Choroid plexus epithelial cell (primary cell): Measurements from ENCODE around the gene UGT1A5.

Experiments
- DNase-seq: peaks from one replicate; pipeline ENCODE4 v3.0.0-alpha.2; 2010; ENCODE audit warnings: low read depth
- H3K4me3 ChIP-seq: 2 replicates; pipeline ENCODE4 v1.5.1; 2011; ENCODE audit warnings: low read depth, mild to moderate bottlenecking, control low read depth, low read length, moderate library complexity
- TF ChIP-seq, protein P1 (sequence below): conservative IDR thresholded peaks from 2 replicates; pipeline ENCODE4 v1.5.1; 2011; ENCODE audit warnings: low read depth, mild to moderate bottlenecking, control low read depth, inconsistent platforms, low read length, moderate library complexity

Gene UGT1A5

DNA sequence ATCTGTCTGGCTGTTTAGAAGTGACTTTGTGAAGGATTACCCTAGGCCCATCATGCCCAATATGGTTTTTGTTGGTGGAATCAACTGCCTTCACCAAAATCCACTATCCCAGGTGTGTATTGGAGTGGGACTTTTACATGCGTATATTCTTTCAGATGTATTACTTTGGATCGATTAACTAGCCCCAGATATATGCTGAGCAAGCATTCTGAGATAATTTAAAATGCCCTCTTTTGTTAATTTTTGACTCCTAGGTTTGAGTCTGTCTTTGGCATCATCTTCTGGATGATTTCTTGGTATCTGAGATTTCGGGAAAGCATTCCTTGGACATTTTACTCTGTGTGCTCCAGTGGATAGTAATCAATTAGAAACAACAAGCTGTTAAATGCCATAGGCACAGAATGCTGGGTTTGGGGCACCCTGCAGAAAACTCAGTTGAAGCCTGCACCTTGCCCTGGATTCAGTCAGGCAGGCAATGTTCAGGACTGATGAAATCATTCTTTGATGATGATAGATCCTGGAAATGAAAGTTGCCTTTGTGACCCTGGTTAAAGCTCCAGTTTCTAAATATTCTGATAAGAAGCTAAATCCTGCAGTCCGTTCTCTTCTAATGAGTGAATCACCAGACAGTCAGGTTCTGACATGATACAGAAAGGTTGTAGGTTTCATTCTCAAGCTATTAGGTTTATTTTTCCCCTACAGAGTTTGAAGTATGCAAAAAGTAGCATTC lies 48.5 kb downstream of the UGT1A5 start:
- DNase-seq, result peak; percentile 48
- H3K4me3 ChIP-seq, result no peak overlapping the region
- TF ChIP-seq, protein P1, sequence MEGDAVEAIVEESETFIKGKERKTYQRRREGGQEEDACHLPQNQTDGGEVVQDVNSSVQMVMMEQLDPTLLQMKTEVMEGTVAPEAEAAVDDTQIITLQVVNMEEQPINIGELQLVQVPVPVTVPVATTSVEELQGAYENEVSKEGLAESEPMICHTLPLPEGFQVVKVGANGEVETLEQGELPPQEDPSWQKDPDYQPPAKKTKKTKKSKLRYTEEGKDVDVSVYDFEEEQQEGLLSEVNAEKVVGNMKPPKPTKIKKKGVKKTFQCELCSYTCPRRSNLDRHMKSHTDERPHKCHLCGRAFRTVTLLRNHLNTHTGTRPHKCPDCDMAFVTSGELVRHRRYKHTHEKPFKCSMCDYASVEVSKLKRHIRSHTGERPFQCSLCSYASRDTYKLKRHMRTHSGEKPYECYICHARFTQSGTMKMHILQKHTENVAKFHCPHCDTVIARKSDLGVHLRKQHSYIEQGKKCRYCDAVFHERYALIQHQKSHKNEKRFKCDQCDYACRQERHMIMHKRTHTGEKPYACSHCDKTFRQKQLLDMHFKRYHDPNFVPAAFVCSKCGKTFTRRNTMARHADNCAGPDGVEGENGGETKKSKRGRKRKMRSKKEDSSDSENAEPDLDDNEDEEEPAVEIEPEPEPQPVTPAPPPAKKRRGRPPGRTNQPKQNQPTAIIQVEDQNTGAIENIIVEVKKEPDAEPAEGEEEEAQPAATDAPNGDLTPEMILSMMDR, result no peak

DNA sequence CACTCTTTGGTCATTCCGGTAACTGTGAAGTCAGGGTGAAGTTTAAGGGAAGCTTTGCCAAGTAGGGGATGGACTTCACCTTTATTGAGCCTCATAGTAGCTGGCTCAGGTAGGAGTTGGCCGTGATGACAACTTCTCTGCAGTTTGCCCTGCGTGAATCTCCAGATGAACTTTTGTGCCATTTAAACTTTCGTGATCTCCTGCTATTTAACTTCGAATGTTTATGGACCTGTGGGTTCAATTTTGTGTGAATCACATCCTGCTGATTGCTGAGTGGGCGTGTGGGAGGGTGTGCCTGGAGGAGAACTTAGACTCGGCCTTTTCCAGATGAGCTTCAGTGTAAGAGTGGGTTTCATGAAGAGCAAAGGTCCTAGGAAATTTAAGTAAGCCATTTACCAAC lies 51.6 kb downstream of the UGT1A5 start:
- DNase-seq, result peak; percentile 67
- TF ChIP-seq, protein P1, result no peak
- no peak overlapping the region for H3K4me3 ChIP-seq

DNA sequence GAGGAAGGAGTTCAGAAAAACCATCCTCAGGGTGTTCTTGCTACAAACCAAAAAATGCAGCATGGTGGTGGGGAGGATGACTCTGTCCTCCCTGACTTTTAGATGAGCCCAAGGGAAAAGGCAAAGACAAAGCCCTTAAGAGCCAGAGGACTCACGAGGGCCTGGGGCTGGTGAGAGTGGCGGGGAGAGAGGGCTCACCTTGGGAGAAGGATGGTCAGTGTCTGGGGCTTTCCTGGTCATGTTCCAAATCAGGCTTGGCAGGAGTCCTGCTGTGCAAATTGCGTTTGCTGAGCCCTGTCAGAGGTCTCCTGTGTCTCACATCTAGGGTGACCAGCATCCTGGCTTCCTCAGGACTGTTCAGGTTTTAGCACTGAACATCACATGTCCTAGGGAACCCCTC lies 52.1 kb downstream of the UGT1A5 start:
- TF ChIP-seq, protein P1, result no peak
- no peak for DNase-seq
- no peak overlapping the region for H3K4me3 ChIP-seq

DNA sequence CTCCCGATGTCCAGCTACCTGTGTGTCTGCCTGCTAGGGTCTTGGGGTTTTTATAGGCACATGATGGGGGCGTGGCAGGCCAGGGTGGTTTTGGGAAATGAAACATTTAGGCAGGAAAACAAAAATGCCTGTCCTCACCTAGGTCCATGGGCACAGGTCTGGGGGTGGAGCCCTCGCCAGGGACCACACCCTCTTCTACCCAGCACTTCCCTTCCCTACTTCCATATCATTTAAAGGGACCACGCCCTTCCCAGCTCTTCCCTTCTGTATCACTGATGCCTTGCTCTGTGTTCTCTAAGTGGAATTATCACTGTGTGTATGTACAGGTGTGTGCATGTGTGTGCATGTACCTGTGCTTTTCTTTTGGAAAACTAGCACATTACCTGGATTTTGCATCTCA lies 53.7 kb downstream of the UGT1A5 start:
- H3K4me3 ChIP-seq, result no peak overlapping the region
- DNase-seq, result no peak
- TF ChIP-seq, protein P1, result no peak

DNA sequence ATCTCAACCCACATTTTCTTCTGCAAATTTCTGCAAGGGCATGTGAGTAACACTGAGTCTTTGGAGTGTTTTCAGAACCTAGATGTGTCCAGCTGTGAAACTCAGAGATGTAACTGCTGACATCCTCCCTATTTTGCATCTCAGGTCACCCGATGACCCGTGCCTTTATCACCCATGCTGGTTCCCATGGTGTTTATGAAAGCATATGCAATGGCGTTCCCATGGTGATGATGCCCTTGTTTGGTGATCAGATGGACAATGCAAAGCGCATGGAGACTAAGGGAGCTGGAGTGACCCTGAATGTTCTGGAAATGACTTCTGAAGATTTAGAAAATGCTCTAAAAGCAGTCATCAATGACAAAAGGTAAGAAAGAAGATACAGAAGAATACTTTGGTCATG lies 55.4 kb downstream of the UGT1A5 start:
- TF ChIP-seq, protein P1, result no peak
- H3K4me3 ChIP-seq, result no peak overlapping the region
- no peak for DNase-seq

DNA sequence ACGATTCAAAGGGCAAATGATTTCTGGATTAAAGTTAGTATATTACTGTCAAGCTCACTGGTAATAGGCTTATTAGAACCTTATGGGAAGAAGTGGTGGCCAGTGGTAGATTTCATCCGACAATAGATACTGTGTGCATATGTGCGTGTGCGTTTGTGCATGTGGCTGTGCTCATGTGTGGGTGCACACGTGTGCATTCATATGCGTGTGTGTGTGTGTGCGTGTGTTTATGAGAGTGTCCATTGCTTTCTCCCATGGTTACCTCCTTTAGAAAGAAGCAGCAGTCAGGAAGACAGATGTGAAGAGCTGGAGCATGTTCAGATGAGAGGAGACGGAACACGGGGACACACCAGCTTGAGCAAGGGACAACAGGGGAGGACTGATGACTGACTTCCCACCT lies 56.6 kb downstream of the UGT1A5 start:
- no peak overlapping the region for H3K4me3 ChIP-seq
- TF ChIP-seq, protein P1, result no peak
- DNase-seq, result no peak

DNA sequence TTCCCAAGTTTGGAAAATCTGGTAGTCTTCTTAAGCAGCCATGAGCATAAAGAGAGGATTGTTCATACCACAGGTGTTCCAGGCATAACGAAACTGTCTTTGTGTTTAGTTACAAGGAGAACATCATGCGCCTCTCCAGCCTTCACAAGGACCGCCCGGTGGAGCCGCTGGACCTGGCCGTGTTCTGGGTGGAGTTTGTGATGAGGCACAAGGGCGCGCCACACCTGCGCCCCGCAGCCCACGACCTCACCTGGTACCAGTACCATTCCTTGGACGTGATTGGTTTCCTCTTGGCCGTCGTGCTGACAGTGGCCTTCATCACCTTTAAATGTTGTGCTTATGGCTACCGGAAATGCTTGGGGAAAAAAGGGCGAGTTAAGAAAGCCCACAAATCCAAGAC lies 59.4 kb downstream of the UGT1A5 start:
- TF ChIP-seq, protein P1, result no peak
- no peak overlapping the region for H3K4me3 ChIP-seq
- DNase-seq, result no peak
